ENCODE data around the gene ZMYND15.
"Not testable (repeated sequence)": the region's sequence is repeated elsewhere in the genome, so short reads cannot be mapped to it uniquely, and the experiment has no call there.

The ZMYND15 gene

DNA sequence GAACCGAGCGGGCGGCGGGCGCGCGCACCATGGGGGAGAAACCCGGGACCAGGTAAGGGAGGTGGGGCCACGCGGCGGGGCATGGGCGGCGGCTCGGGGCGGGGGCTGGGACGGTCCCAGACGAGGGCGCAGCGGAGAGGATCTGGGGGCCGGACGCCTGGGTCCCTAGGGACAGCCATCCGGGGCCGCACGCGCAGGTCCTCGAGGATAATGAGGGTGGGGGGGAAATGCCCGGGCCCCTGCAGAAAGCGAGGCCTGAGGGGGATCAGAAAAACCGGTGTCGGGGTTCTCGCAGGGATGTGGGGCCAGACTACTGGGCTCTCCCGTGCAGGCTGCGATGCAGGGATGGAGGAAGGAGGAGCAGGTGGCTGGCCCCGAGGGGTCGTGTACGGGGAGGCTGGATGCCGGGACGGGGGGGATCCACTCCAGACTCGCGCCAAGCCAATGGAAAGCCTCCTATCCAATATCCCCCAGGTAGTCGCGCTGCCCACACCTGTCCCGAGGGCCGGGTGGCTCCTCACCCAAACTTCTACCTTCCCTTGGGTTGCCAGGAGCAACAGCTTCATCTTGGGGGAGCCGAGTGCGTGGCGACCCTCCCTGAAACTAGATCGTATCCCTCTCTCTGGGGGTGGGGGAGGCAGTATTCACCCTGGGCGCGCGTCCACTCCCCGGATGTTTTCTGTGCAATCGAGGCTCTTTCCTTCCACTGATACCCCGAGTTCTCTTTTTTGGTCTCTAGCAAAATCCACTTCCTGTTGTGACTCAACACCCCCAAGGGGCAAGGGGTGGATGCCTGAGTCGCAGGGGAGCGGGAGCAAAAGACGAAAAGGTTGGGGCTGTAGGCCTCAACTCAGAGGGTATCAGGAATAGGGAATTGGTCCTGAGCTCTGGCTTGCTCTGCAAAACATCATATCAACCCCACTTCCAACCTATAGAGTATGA lies 28.7 kb upstream of the ZMYND15 start:
- FAIRE-seq (no peak), DNase-seq (ENCODE audit: insufficient read length, low spot score) (no peak)
- TF ChIP-seq, protein P1, sequence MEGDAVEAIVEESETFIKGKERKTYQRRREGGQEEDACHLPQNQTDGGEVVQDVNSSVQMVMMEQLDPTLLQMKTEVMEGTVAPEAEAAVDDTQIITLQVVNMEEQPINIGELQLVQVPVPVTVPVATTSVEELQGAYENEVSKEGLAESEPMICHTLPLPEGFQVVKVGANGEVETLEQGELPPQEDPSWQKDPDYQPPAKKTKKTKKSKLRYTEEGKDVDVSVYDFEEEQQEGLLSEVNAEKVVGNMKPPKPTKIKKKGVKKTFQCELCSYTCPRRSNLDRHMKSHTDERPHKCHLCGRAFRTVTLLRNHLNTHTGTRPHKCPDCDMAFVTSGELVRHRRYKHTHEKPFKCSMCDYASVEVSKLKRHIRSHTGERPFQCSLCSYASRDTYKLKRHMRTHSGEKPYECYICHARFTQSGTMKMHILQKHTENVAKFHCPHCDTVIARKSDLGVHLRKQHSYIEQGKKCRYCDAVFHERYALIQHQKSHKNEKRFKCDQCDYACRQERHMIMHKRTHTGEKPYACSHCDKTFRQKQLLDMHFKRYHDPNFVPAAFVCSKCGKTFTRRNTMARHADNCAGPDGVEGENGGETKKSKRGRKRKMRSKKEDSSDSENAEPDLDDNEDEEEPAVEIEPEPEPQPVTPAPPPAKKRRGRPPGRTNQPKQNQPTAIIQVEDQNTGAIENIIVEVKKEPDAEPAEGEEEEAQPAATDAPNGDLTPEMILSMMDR (IDR thresholded peaks at IDR 0.05; ENCODE audit: insufficient read depth, missing control alignments), result no peak

DNA sequence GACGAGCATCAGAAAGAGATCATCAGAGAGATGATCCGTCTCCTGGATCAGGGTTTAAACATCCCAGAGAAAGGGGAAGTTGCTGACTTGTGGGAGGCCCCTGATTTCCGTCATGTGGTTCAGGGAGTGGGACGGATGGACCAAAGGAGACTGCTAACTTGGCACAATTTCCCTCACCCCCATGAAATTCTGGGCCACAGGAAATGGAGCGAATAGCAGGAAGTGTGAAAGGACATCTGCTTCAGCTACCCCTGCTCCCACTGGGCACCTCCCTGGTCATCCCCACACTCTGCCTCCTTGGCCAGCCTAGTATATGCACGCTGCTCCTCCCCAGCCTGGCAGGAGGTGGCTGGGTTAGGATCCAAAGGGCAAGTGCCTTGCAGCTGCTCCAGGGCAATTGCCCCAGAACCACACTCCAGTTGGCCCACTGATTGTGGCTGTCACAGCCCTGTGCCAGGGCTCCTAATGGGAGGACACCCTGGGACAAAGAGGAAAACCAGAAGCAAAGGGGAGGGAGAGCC lies 27.9 kb upstream of the ZMYND15 start:
- no peak for FAIRE-seq
- TF ChIP-seq, protein P1 (IDR thresholded peaks at IDR 0.05; ENCODE audit: insufficient read depth, missing control alignments), result no peak
- no peak for DNase-seq (ENCODE audit: insufficient read length, low spot score)

DNA sequence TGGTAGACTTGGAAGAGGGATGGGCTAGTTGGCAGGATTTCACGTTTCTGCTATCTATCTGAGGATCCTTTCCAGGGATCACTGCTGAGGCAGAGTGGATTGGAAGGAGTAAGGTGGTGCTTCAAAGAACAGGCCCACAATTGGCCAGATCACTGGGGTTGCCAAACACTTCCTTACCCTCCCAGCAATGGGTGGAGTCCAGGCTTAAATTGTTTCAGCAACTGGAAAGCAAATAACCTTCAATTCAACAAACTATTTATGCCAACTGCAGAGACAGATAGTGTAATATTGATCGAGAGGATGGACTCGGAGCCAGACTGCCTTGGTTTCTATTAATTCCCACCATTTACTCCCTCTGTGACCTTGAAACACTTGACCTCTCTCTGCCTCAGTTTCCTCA lies 27.1 kb upstream of the ZMYND15 start:
- DNase-seq (ENCODE audit: insufficient read length, low spot score) (no peak), FAIRE-seq (no peak)
- TF ChIP-seq, protein P1 (IDR thresholded peaks at IDR 0.05; ENCODE audit: insufficient read depth, missing control alignments), result no peak

DNA sequence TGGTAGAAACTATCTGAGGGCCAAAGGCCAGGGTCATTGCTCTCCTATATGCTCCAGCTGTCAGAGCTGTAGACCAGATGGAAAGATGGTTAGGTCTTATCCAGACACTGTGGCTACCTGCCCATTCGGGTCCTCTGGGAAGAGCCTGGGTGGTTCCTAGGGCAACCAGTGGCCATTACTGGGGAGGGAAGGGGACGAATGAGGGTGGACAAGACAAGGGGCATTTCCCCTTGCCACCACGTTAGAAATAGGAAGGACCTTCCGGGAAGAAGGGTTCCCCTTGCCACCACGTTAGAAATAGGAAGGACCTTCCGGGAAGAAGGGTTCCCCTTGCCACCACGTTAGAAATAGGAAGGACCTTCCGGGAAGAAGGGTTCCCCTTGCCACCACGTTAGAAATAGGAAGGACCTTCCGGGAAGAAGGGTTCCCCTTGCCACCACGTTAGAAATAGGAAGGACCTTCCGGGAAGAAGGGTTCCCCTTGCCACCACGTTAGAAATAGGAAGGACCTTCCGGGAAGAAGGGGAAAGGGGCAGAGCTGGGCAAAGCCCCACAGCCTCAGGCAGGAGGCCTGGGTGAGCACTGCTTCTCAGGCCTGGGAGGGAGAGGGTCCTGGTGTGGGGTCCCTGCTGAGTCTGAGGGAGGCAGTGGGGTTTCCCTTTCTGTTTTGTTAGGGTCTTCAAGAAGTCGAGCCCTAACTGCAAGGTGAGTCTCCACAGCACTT lies 25.1 kb upstream of the ZMYND15 start:
- not testable (repeated sequence) for FAIRE-seq; DNase-seq (ENCODE audit: insufficient read length, low spot score)

DNA sequence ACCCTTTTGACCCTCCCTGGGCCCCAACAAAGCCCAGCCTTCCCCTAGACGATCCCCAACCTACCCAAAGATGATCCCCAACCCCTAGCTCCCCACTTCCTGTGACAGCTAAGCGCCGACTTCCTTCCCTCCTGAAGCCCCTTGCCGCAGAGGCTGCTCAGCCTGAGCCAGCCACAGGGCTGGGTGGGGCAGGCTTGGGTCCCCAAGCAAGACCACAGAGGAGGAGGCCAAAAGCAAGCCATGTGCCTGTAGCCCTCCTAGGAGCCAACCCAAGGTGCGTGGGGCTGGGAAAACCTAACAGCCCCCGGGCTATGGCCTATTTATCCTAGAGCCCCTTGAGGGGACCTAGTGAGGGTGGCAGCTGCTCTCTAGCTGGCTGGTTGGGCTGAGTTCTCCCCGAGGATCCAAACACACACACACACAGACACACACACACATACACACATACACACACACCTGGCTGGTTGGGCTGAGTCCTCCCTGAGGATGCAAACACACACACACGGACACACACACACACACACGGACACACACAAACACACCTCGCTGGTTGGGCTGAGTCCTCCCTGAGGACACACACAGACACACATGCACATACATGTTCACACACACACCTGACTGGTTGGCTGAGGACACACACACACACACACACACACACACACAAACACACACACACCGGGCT lies 24.4 kb upstream of the ZMYND15 start:
- TF ChIP-seq, protein P1 (IDR thresholded peaks at IDR 0.05; ENCODE audit: insufficient read depth, missing control alignments), result no peak

DNA sequence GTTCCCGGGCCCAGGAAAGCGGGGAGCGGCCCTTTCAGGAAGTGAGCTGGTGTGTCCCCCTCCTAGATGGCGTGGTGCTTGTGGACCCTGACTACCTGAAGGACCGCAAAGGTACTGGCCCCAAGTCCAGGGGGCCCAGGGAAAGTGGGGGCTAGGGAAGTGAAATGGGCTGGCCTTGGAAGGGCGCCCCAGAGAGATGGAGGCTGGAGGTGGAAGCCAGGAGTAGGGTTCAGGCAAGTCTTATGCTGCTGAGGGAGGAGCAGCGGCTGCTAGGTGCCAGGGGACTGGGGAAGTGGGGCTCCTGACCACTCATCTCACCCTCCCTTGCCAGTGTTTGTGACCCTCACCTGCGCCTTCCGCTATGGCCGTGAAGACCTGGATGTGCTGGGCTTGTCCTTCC lies 23.6 kb upstream of the ZMYND15 start:
- DNase-seq (ENCODE audit: insufficient read length, low spot score) (no peak), FAIRE-seq (no peak)
- TF ChIP-seq, protein P1 (IDR thresholded peaks at IDR 0.05; ENCODE audit: insufficient read depth, missing control alignments), result no peak

More for the DNA sequence above, 24.4 kb upstream of the ZMYND15 start:
- DNase-seq (ENCODE audit: insufficient read length, low spot score) (no peak), FAIRE-seq (no peak)

DNA sequence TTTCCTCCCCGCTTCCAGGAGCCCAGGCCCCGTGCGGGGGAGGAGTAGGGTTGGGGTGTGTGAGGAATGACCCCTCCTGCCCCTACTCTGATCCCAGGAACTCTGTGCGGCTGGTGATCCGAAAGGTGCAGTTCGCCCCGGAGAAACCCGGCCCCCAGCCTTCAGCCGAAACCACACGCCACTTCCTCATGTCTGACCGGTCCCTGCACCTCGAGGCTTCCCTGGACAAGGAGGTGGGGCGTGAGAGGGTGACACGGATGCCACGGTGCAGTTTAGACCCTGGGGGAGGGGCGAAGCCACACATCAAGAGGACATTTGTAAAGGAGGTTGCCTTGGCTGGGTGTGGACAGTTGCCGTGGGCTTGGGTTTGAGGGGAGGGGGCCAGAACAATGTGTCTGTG lies 21.8 kb upstream of the ZMYND15 start:
- TF ChIP-seq, protein P1 (IDR thresholded peaks at IDR 0.05; ENCODE audit: insufficient read depth, missing control alignments), result no peak
- FAIRE-seq (no peak), DNase-seq (ENCODE audit: insufficient read length, low spot score) (no peak)

All from D721Med (cell line).